HTERT RPE-1 (cell line): Measurements from ENCODE around the gene TMEM163.

Experiments used
- in situ Hi-C: fragments of 300-500 bp; cut with MboI; formaldehyde crosslinking; loops from 4 replicates; pipeline ENCODE4 v1.14.3; 2020; ENCODE audit warnings: low sequenced_read_pairs

Gene TMEM163

DNA sequence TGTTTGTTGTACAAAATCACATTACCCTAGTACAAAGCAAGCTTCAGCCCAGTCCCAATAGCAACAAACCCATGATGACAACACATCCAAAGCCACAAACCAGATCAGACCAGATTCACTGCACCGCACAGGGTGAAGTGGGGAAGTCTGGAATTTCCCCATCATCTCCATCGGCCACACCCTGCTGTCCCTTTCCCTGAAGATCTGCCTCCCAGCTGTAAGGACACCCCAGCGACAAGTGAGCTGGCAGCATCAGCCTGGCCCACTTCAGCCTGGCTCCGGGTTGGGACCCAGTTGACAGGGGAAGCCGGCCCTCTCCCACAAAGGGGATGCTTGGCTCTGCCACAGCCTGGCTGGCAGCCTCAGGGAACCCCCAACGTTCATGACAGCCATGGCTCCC lies 257.3 kb downstream of the TMEM163 start:
- in situ Hi-C loops, result no loop called here

GRCh38 chr2:134460583-134460998 lies 258.2 kb downstream of the TMEM163 start:
- in situ Hi-C loops, result no loop called here

DNA sequence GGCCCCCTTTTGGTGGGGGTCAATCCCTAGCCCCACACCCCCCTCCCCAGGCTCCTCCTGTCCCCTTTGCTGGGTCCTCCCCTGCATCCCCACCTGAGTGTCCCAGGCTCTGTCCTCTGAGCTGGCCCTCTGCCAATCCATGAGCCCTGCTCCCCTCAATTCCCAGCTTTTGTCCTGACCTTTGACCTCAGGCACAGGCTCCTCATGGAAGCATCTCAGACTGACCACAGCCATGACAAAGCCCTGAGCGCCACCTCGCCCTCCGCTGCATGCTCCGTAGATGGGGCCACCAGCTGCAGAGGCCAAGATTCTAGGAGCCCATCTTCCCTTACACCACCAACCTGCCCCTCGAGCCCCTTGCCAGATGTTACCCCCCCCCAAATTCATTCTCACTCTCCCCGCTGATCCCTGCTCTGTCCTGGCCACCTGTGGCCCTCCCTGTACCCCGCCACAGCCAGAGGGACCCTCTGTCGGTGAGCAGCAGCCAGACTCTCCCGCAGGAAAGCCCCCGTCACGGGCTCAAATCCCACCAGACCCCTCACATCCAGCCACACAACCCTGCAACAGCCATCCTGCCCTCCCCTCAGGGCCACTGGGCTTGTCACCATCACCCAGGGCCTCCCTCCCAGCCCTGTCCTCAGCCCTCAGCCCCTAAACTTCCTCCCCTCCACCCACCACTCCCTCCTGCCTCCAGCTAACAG lies 258.9 kb downstream of the TMEM163 start:
- in situ Hi-C loops, result no loop called here

DNA sequence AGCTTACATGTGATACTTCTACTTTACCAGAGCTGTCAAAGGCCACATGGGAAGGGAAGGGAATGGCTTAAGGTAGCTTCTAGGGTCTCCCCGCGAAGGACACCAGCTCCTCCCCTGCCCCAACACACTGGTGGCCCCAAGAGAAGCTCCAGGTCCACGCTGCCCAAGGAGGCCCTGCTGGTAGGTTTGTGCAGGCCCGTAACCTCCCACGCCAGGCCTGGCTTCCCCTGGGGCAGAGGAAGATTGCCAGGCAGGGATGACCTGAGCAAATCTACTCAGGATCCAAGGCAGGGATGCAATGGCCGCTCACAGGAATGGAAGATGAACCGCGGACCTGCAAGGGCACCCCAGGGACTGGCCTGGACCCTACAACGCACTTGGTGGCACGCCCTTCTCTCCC lies 259.9 kb downstream of the TMEM163 start:
- in situ Hi-C loops, result no loop called here

GRCh38 chr2:134458473-134458853 lies 260.3 kb downstream of the TMEM163 start:
- in situ Hi-C loops, result no loop called here

- in situ Hi-C loops, result no loop called here
Observed at GRCh38 chr2:134457765-134458472, 260.9 kb downstream of the TMEM163 start.

GRCh38 chr2:134457353-134457752 lies 261.4 kb downstream of the TMEM163 start:
- in situ Hi-C loops, result no loop called here

GRCh38 chr2:134455426-134455825 lies 263.4 kb downstream of the TMEM163 start:
- in situ Hi-C loops, result no loop called here

DNA sequence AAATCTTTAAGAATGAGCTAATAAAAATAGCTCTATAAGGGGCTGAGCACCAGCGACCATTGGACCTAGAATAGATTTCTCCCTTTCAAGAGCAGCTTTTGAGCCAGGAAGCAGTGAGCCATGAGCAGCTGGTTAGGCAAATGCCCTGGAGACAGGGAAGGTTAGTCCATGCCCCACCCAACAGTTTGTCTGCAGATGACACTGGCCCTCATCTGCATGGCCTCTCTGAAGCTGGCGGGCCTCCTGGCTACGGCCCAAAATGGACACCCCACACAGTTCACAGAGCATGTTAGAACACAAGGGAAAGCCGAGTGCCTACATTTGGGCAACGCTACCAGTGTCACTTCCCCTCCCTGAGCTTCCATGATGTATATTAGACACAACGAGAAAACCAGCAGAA lies 263.9 kb downstream of the TMEM163 start:
- in situ Hi-C loops, result no loop called here

DNA sequence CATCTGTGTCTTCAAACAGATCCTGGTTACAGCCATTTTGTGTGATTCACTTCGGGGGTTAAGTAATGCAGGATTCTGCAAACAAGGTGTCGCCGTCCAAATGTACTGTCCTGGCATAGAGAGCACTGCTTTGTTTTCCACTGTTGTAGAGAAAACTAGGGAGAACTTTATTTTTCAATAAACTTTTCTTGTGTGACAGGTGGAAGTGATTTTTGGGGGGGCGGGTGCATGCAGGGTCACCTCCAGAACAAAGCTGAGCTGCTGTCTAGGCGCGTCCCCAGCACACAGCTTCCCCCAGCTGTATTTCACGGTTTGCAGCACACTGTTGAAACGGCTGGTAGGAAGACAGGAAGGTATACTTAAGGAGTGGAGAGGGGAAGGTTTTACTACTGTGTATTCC lies 264.4 kb downstream of the TMEM163 start:
- in situ Hi-C loops, result no loop called here

DNA sequence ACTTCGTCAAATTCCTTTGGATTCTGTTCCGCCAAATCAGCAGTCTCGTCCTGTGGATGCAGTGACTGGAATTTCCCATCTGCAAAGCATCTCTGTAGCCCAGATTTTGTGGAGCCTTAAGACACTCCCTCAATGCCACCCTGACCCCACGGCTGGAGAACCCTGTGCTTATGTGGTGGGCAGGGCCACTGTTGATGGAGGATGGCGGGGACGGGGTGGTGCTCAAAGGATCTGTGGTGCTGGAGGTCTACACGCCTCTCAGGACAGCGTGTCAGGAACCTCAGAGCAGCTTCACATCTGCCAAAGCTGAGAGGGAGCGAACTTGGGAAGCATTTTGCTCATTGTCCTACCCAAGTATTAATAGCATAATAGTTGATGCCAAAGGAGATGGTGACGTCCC lies 264.8 kb downstream of the TMEM163 start:
- in situ Hi-C loops, result no loop called here

GRCh38 chr2:134453476-134453875 lies 265.3 kb downstream of the TMEM163 start:
- in situ Hi-C loops, result no loop called here

GRCh38 chr2:134452042-134452733 lies 266.6 kb downstream of the TMEM163 start:
- in situ Hi-C loops, result no loop called here

DNA sequence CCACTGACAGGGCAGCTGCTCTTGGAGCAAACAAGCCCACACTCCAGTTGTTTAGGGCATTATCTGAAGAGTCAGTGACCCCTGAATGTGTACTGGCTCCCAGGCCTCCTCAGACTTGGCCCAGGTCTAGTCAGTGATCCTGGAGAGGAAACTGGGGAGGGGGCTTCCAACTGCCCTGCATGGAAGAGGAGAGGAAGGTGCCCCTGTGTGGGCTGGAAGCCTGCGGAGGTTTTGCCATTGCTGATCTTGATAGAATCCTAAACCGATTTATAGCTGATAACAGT lies 267.5 kb downstream of the TMEM163 start:
- in situ Hi-C loops, result no loop called here

- in situ Hi-C loops, result no loop called here
Observed at GRCh38 chr2:134449751-134450513, 268.9 kb downstream of the TMEM163 start.

- in situ Hi-C loops, result no loop called here
Observed at GRCh38 chr2:134449157-134449556, 269.6 kb downstream of the TMEM163 start.

GRCh38 chr2:134448650-134449049 lies 270.1 kb downstream of the TMEM163 start:
- in situ Hi-C loops, result no loop called here

DNA sequence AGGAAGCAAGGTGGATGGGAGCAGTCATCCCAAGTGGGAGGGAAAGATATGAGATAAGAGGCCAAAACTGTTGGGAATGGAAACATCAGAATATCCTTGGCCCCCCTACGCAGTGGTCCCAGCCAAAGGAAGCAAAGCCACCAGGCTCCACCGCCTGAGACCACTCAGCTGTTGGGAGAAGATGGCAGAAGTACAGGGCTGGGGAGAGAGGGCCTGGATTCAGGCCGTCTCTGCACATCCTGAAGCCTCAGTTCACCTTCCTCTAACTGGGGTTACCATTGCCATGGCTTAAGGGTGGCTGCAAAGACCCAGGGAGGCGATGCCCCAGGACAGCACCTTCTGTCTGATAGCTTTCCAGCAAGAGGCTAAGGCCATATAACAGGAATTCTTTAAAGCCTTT lies 271.1 kb downstream of the TMEM163 start:
- in situ Hi-C loops, result no loop called here

- in situ Hi-C loops, result no loop called here
Observed at GRCh38 chr2:134446383-134447017, 272.3 kb downstream of the TMEM163 start.

DNA sequence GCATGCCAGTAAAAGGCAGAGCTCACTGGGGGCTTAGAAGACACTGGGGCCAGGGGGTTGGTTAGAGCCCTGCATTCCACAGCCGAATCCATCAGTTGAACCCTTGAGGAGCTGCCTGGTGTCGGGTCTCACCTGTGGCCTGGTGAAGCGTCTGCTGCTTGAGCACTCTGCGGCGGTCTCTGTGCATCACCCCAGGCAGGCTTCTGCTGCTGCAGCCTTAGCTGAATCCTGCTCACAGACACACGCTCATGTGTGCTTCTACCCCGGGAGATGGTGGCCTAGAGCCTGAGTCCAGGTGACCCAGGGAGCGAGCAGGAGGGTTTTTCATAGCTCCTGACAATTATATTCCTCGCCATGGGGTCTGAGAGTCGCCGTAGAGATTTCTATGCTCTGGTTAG lies 272.8 kb downstream of the TMEM163 start:
- in situ Hi-C loops, result no loop called here

DNA sequence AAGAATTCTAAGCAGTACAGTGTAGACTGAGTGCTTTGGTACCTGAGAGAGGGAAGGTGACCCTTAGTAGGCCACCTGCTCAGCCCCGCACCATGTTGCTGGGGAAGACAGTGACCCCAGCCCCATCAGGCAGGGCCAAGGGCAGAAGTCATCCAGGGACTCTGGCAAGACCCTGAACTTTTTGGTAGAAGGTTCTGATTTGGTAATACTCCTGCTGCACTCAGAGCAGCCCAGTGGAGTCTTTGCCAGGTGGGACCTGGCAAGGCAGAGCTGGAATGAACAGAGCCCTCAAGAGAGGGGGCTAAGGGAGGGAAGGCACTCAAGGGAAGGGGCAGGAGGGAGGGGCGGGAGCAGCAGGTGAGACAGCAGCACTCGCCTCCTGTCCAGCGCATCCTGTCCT lies 273.7 kb downstream of the TMEM163 start:
- in situ Hi-C loops, result no loop called here
